Hematopoietic multipotent progenitor cell (in vitro differentiated cells): ENCODE results near the gene PERM1. TPM values are rescaled to one million over a fixed set of nuclear protein-coding genes. Genes with fewer than 3 reads are reported as not detected.

Source experiments
- small RNA-seq: library from RNA; depleted of rRNA; stranded (forward); fragments of <200 nt; gene quantifications from one replicate; pipeline ENCODE3, GENCODE V24; 2012
- total RNA-seq: library from RNA; depleted of rRNA; stranded (reverse); fragments of >200 nt; gene quantifications from one replicate; pipeline ENCODE4 v1.2.3, GENCODE V29; 2012

PERM1 gene
- total RNA-seq, 1 donor = under 0.01 TPM

Small RNA genes lying within 50 kb of the gene (small RNA-seq; reads per million reads assigned to genes)
- not detected for gene AL645608.3

Other genes starting within 250 kb of the PERM1 start
- gene SAMD11, start 58.2 kb downstream of the PERM1 start, total RNA-seq = 0.54 TPM
- 68.1 TPM for gene NOC2L, start 22.8 kb downstream of the PERM1 start, total RNA-seq
- 3.0 TPM for gene KLHL17, start 21.5 kb downstream of the PERM1 start, total RNA-seq
- 0.54 TPM for gene PLEKHN1, start 15.6 kb downstream of the PERM1 start, total RNA-seq
- 4.8 TPM for gene HES4, start 18.0 kb upstream of the PERM1 start, total RNA-seq
- gene ISG15, start 31.4 kb upstream of the PERM1 start, total RNA-seq = 76.2 TPM
- gene AGRN, start 38.0 kb upstream of the PERM1 start, total RNA-seq = 3.8 TPM
- gene RNF223, start 92.2 kb upstream of the PERM1 start, total RNA-seq = not detected
- gene C1orf159, start 134.0 kb upstream of the PERM1 start, total RNA-seq = 14.5 TPM
- gene TTLL10, start 191.8 kb upstream of the PERM1 start, total RNA-seq = 4.3 TPM
- 4.3 TPM for gene TNFRSF18, start 224.5 kb upstream of the PERM1 start, total RNA-seq
- 4.3 TPM for gene TNFRSF4, start 232.1 kb upstream of the PERM1 start, total RNA-seq
- gene SDF4, start 249.9 kb upstream of the PERM1 start, total RNA-seq = 67.1 TPM